ENCODE results near the gene LAMA5.

Gene LAMA5

DNA sequence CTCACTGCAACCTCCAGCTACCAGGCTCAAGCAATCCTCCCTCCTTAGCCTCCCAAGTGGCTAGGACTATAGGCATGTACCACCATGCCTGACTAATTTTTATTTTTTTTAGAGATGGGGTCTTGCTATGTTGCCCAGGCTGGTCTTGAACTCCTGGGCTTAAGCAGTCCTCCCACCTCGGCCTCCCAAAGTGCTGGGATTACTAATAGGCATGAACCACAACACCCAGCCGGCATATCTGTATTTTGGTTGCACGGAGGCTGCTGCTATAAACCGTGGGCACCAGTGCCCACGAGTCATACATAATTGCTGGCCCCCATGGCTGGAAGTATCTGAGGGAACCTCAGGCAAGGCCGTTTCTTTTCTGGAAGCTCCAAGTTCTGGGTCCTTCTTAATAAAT is 82.7 kb downstream of the LAMA5 start:
- Histone ChIP-seq H3K4me3 (IDR thresholded peaks at IDR 0.05; ENCODE audit: insufficient read depth, low read depth, low read length) (no peak overlapping the region), H3K27ac (no peak overlapping the region), H3K27me3 (ENCODE audit: insufficient read depth, low read depth) (no peaks in the 10 kb centered on the region), H4K20me1 (ENCODE audit: insufficient read depth) (no peaks in the 10 kb centered on the region), H3K79me2 (ENCODE audit: insufficient read depth, low read depth) (no peaks in the 10 kb centered on the region), H2AFZ (ENCODE audit: low read depth) (no peak overlapping the region), H3K36me3 (ENCODE audit: insufficient read depth) (no peaks in the 10 kb centered on the region), H3K9ac (no peak overlapping the region), H3K4me1 (ENCODE audit: low read depth, poor library complexity, severe bottlenecking) (no peaks in the 10 kb centered on the region), H3K4me2 (no peak overlapping the region)
- no peak for TF ChIP-seq CTCF (conservative IDR thresholded peaks at IDR 0.05; ENCODE audit: low read depth, low read length)

DNA sequence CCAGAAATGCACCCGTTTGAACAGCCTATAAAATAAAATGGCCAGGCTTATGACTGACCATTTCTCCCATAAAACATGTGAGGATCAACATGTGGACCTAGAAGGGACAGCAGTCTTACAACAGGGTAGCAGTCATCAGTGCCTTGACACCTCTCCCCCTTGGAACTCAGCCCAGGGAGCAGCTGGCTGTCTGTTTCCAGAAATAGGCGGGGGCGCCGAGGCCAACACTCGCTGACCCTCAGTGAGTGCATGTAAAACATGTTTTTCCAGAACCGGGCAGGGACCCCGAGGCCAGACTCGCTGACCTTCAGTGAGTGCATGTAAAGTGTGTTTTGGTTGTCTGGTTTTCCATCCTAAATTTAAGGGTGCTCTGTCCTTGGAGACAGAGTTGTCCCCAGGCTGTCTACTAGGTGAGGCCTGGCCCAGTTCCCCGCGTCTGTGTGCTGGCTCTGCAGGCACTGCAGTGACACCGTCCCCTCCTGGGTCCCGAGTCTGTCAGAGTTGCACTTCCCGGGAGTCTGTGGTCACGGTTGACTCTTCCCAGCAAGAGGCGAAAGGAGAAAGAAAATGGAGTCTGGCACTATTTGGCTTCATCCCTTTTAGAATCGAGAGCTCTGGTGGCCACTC is 84.1 kb downstream of the LAMA5 start:
- Histone ChIP-seq H2AFZ (ENCODE audit: low read depth) (no peak overlapping the region), H4K20me1 (ENCODE audit: insufficient read depth) (no peaks in the 10 kb centered on the region), H3K36me3 (ENCODE audit: insufficient read depth) (no peaks in the 10 kb centered on the region), H3K4me1 (ENCODE audit: low read depth, poor library complexity, severe bottlenecking) (no peaks in the 10 kb centered on the region), H3K4me3 (IDR thresholded peaks at IDR 0.05; ENCODE audit: insufficient read depth, low read depth, low read length) (no peak overlapping the region), H3K4me2 (no peak overlapping the region), H3K27me3 (ENCODE audit: insufficient read depth, low read depth) (no peaks in the 10 kb centered on the region), H3K79me2 (ENCODE audit: insufficient read depth, low read depth) (no peaks in the 10 kb centered on the region), H3K9ac (no peak overlapping the region), H3K27ac (no peak overlapping the region)
- no peak for TF ChIP-seq CTCF (conservative IDR thresholded peaks at IDR 0.05; ENCODE audit: low read depth, low read length)

- Histone ChIP-seq H3K4me3 (IDR thresholded peaks at IDR 0.05; ENCODE audit: insufficient read depth, low read depth, low read length) (no peak overlapping the region), H3K27ac (no peak overlapping the region), H3K9ac (no peak overlapping the region), H3K27me3 (ENCODE audit: insufficient read depth, low read depth) (no peaks in the 10 kb centered on the region), H3K36me3 (ENCODE audit: insufficient read depth) (no peaks in the 10 kb centered on the region), H3K79me2 (ENCODE audit: insufficient read depth, low read depth) (no peaks in the 10 kb centered on the region), H2AFZ (ENCODE audit: low read depth) (no peak overlapping the region), H3K4me2 (no peak overlapping the region), H4K20me1 (ENCODE audit: insufficient read depth) (no peaks in the 10 kb centered on the region), H3K4me1 (ENCODE audit: low read depth, poor library complexity, severe bottlenecking) (no peaks in the 10 kb centered on the region)
- TF ChIP-seq CTCF (conservative IDR thresholded peaks at IDR 0.05; ENCODE audit: low read depth, low read length): no peak
Observed at GRCh38 chr20:62282103-62282502, 85.0 kb downstream of the LAMA5 start.

DNA sequence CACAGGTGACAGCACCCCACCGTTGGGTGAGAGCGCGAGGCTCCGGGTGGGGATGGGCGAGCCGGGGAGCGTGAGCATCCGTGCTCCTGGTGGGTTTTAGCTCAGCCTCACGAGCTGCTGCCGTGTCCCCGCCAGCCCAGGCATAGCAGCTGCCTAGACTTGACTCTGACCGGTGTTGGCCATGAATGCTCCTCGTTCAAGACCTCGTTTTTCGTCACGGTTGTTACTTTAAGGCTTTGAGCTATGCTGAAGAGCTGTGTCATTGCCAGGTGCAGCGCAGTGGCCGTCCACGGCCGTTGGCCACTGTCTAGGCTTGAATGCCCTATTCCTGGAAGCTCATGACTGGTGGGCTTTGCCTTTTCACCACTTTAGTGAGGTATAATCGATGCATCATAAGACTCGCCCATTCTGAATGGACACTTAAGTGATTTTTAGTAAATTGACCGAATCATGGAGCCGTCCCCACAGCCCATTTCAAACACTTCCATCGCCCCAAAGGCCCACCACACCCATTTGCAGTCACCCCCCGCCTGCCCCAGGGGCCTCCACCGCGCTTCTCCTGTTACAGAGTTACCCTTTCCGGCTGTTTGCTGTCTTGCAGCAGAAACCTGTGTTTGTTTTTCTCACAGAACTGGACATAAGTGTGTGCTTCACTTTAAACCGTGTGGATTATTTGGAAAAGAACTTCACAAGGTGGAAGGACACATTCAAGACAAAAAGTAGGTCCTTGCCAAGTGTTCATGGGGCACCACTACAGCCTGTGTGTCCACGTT is 85.8 kb downstream of the LAMA5 start:
- Histone ChIP-seq H3K27ac (no peak overlapping the region), H4K20me1 (ENCODE audit: insufficient read depth) (no peaks in the 10 kb centered on the region), H3K36me3 (ENCODE audit: insufficient read depth) (no peaks in the 10 kb centered on the region), H3K27me3 (ENCODE audit: insufficient read depth, low read depth) (no peaks in the 10 kb centered on the region), H3K9ac (no peak overlapping the region), H3K79me2 (ENCODE audit: insufficient read depth, low read depth) (no peaks in the 10 kb centered on the region), H3K4me1 (ENCODE audit: low read depth, poor library complexity, severe bottlenecking) (no peaks in the 10 kb centered on the region), H3K4me2 (no peak overlapping the region), H3K4me3 (IDR thresholded peaks at IDR 0.05; ENCODE audit: insufficient read depth, low read depth, low read length) (no peak overlapping the region), H2AFZ (ENCODE audit: low read depth) (no peak overlapping the region)
- no peak for TF ChIP-seq CTCF (conservative IDR thresholded peaks at IDR 0.05; ENCODE audit: low read depth, low read length)
